Stimulated activated CD8-positive, alpha-beta memory T cell treated with anti-CD3 and anti-CD28 coated beads, Interleukin-4, amount 100 ng/mL, for 1 hour (primary cell): Measurements from ENCODE around the gene ARID5B.

Experiments used
- DNase-seq, 2 donors: peaks; one replicate each; pipeline ENCODE4 v3.0.0-alpha.2; 2020; ENCODE audit warnings: low read depth in 2 of 2, low spot score in 1 of 2

ARID5B gene

GRCh38 chr10:62131724-62132123 lies 230.2 kb downstream of the ARID5B start:
- DNase-seq = no peak

DNA sequence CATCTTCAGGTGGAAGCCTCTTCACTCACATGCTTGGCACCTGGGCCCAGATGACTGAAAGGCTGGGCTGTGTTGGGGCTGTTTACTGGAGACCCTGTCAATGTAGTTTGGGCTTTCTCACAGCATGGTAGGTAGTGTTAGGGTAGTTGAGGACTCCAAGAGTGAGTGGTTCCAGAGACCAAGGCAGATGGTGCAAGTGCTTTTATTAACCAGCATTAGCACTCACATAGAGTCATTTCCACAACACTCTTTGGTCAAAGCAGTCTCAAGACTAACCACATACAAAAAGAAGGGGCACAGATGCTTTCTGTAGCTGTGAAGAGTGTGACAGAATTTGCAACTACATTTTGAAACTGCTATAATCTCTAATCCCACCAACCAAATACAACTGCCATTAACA lies 232.1 kb downstream of the ARID5B start:
- no peak for DNase-seq

DNA sequence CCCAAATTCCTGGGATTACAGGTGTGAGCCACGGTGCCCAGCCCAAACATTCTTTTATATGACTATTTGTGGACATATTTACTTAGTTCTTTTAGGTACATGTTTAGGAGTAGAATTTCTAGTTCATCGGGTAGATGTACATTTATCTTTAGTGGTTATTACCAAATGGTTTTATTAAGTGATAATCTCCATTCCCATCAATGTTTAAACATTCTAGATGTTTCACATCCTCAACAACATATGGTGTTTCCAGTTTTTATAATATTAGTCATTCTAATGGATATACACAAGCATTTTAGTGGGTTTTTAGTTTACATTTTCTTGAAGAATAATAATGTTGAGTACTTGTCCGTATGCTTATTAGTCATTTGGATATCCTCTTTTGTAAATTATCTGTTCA lies 235.4 kb downstream of the ARID5B start:
- DNase-seq = no peak
